KMS-11 (cell line): ENCODE results near the gene VAV3.

ENCODE experiments used
- H2AFZ ChIP-seq: fragments of 200-600 bp; sonication (generic); 2 replicates; pipeline ENCODE4 v1.6.1; 2016; ENCODE audit warnings: antibody characterized with exemption, mixed run types, low read depth
- H3K27ac ChIP-seq: fragments of 200-600 bp; sonication (generic); 2 replicates; pipeline ENCODE4 v1.6.1; 2016; ENCODE audit warnings: mild to moderate bottlenecking, mixed run types
- H3K27me3 ChIP-seq: fragments of 200-600 bp; sonication (generic); 2 replicates; pipeline ENCODE4 v1.6.1; 2017; ENCODE audit warnings: mild to moderate bottlenecking, low read depth, mixed run types, moderate library complexity; ENCODE audit not compliant: insufficient read depth
- H3K36me3 ChIP-seq: fragments of 200-600 bp; sonication (generic); 2 replicates; pipeline ENCODE4 v1.6.1; 2017; ENCODE audit warnings: mild to moderate bottlenecking, mixed run types; ENCODE audit not compliant: insufficient read depth
- H3K4me1 ChIP-seq: fragments of 200-600 bp; sonication (generic); 2 replicates; pipeline ENCODE4 v1.6.1; 2016; ENCODE audit warnings: mild to moderate bottlenecking, low read depth, mixed run types; ENCODE audit not compliant: poor library complexity, severe bottlenecking
- H3K4me2 ChIP-seq: fragments of 200-600 bp; sonication (generic); 2 replicates; pipeline ENCODE4 v1.7.0; 2016; ENCODE audit warnings: mild to moderate bottlenecking, mixed run types
- H3K4me3 ChIP-seq: fragments of 200-600 bp; sonication (generic); IDR thresholded peaks from 2 replicates; pipeline ENCODE4 v1.6.1; 2017; ENCODE audit warnings: low read depth, low read length, mixed read lengths; ENCODE audit not compliant: insufficient read depth
- H3K79me2 ChIP-seq: fragments of 200-600 bp; sonication (generic); 2 replicates; pipeline ENCODE4 v1.6.1; 2016; ENCODE audit warnings: low read depth, mixed run types; ENCODE audit not compliant: insufficient read depth
- H3K9ac ChIP-seq: fragments of 200-600 bp; sonication (generic); 2 replicates; pipeline ENCODE4 v1.6.1; 2016; ENCODE audit warnings: mild to moderate bottlenecking, mixed run types
- H4K20me1 ChIP-seq: fragments of 200-600 bp; sonication (generic); 2 replicates; pipeline ENCODE4 v1.6.1; 2016; ENCODE audit warnings: mild to moderate bottlenecking, mixed run types; ENCODE audit not compliant: insufficient read depth
- TF ChIP-seq, protein P1 (sequence below): fragments of 200-600 bp; sonication (generic); conservative IDR thresholded peaks from 2 replicates; pipeline ENCODE4 v1.6.1; 2017; ENCODE audit warnings: low read depth, mild to moderate bottlenecking, antibody characterized with exemption, low read length, moderate library complexity, mixed read lengths

The VAV3 gene

GRCh38 chr1:107767156-107767582, 197.8 kb downstream of the VAV3 start:
- H3K4me2 ChIP-seq: no peak overlapping the region
- no peaks in the 10 kb centered on the region for H4K20me1 ChIP-seq
- no peak overlapping the region for H3K9ac ChIP-seq
- H3K79me2 ChIP-seq: no peaks in the 10 kb centered on the region
- TF ChIP-seq, protein P1, sequence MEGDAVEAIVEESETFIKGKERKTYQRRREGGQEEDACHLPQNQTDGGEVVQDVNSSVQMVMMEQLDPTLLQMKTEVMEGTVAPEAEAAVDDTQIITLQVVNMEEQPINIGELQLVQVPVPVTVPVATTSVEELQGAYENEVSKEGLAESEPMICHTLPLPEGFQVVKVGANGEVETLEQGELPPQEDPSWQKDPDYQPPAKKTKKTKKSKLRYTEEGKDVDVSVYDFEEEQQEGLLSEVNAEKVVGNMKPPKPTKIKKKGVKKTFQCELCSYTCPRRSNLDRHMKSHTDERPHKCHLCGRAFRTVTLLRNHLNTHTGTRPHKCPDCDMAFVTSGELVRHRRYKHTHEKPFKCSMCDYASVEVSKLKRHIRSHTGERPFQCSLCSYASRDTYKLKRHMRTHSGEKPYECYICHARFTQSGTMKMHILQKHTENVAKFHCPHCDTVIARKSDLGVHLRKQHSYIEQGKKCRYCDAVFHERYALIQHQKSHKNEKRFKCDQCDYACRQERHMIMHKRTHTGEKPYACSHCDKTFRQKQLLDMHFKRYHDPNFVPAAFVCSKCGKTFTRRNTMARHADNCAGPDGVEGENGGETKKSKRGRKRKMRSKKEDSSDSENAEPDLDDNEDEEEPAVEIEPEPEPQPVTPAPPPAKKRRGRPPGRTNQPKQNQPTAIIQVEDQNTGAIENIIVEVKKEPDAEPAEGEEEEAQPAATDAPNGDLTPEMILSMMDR: no peak
- H3K4me3 ChIP-seq: no peak overlapping the region
- no peaks in the 10 kb centered on the region for H3K4me1 ChIP-seq
- no peaks in the 10 kb centered on the region for H3K36me3 ChIP-seq
- H3K27me3 ChIP-seq: no peaks in the 10 kb centered on the region
- no peak overlapping the region for H2AFZ ChIP-seq
- no peak overlapping the region for H3K27ac ChIP-seq

GRCh38 chr1:107766533-107766932, 198.4 kb downstream of the VAV3 start:
- no peak overlapping the region for H3K9ac ChIP-seq
- no peak overlapping the region for H3K4me2 ChIP-seq
- no peaks in the 10 kb centered on the region for H4K20me1 ChIP-seq
- TF ChIP-seq, protein P1: no peak
- H3K36me3 ChIP-seq: no peaks in the 10 kb centered on the region
- no peak overlapping the region for H3K27ac ChIP-seq
- H3K4me3 ChIP-seq: no peak overlapping the region
- no peak overlapping the region for H2AFZ ChIP-seq
- H3K27me3 ChIP-seq: no peaks in the 10 kb centered on the region
- no peaks in the 10 kb centered on the region for H3K79me2 ChIP-seq
- H3K4me1 ChIP-seq: no peaks in the 10 kb centered on the region

GRCh38 chr1:107762751-107763390, 202.1 kb downstream of the VAV3 start:
- H3K4me1 ChIP-seq: no peaks in the 10 kb centered on the region
- H3K36me3 ChIP-seq: no peaks in the 10 kb centered on the region
- no peak overlapping the region for H3K4me3 ChIP-seq
- H3K27me3 ChIP-seq: no peaks in the 10 kb centered on the region
- no peaks in the 10 kb centered on the region for H3K79me2 ChIP-seq
- TF ChIP-seq, protein P1: no peak
- no peak overlapping the region for H2AFZ ChIP-seq
- H3K9ac ChIP-seq: no peak overlapping the region
- no peaks in the 10 kb centered on the region for H4K20me1 ChIP-seq
- H3K4me2 ChIP-seq: no peak overlapping the region
- H3K27ac ChIP-seq: no peak overlapping the region

GRCh38 chr1:107760065-107760464, 204.9 kb downstream of the VAV3 start:
- no peaks in the 10 kb centered on the region for H4K20me1 ChIP-seq
- no peak overlapping the region for H3K9ac ChIP-seq
- TF ChIP-seq, protein P1: no peak
- H3K4me2 ChIP-seq: no peak overlapping the region
- no peaks in the 10 kb centered on the region for H3K36me3 ChIP-seq
- H3K79me2 ChIP-seq: no peaks in the 10 kb centered on the region
- no peak overlapping the region for H3K27ac ChIP-seq
- no peak overlapping the region for H2AFZ ChIP-seq
- H3K4me3 ChIP-seq: no peak overlapping the region
- no peaks in the 10 kb centered on the region for H3K27me3 ChIP-seq
- no peaks in the 10 kb centered on the region for H3K4me1 ChIP-seq
